Thyroid gland (tissue), 4 donors: ENCODE results near the gene LTB4R.

Experiments
- POLR2A ChIP-seq, 2 donors: fragments of 450-650 bp; IDR thresholded peaks; one replicate each; pipeline ENCODE4 v1.6.1; 2017; ENCODE audit warnings: antibody characterized with exemption in 2 of 2, mild to moderate bottlenecking in 2 of 2, moderate library complexity in 1 of 2
- TF ChIP-seq, protein P1 (sequence below), 6 experiments: fragments of 200-600 bp in 3 of 6; fragments of 450-650 bp in 3 of 6; sonication (generic) in 3 of 6; IDR thresholded peaks; one replicate each; pipeline ENCODE4 v1.5.1; 2016 to 2019; ENCODE audit warnings: antibody characterized with exemption in 6 of 6, mild to moderate bottlenecking in 2 of 6, inconsistent platforms in 1 of 6, moderate library complexity in 1 of 6

GRCh38 chr14:24286996-24287395, 24.3 kb upstream of the LTB4R start:
- no peak for TF ChIP-seq POLR2A (IDR thresholded peaks at IDR 0.05)
- TF ChIP-seq, protein P1, sequence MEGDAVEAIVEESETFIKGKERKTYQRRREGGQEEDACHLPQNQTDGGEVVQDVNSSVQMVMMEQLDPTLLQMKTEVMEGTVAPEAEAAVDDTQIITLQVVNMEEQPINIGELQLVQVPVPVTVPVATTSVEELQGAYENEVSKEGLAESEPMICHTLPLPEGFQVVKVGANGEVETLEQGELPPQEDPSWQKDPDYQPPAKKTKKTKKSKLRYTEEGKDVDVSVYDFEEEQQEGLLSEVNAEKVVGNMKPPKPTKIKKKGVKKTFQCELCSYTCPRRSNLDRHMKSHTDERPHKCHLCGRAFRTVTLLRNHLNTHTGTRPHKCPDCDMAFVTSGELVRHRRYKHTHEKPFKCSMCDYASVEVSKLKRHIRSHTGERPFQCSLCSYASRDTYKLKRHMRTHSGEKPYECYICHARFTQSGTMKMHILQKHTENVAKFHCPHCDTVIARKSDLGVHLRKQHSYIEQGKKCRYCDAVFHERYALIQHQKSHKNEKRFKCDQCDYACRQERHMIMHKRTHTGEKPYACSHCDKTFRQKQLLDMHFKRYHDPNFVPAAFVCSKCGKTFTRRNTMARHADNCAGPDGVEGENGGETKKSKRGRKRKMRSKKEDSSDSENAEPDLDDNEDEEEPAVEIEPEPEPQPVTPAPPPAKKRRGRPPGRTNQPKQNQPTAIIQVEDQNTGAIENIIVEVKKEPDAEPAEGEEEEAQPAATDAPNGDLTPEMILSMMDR (IDR thresholded peaks at IDR 0.05): no peak
